Measurements from ENCODE around the gene DNAJA4. TPM values are rescaled to one million over a fixed set of nuclear protein-coding genes. Genes with fewer than 3 reads are reported as not detected.

DNAJA4 gene
- total RNA-seq, result 32.1 TPM

GRCh38 chr15:78264304-78265136 lies at the start of gene DNAJA4:
Gene DNAJA4, plus strand, starts transcription at chr15:78264562. Its CDS starts 202 bp downstream, at chr15:78264764.

DNA sequence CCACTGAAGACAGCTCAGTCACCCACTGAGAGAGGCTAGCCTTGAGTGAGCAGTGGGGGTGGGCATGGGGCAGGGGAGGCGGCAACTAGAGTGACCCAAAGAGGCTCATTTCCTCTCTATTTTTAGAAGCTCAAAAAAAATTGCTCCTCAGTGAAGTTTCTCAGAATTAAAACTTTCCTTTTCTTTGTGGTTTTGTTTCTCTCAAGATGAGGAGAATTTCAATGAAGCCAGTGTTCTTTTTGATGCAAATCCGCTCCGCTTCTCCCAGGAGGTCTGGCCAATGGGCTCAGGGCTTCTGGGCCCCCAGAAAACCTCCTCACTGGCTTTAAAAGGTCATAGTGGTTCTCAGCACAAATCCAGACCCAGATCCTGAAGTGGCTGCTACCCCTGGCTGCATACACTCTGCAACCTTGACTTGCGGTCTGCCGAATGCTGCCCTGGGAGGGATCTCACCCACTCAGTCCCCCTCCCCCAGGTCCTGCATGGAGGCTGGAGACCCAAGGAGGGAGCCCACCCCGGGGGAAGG lies 29.8 kb upstream of the DNAJA4 start, which contains the start of gene ACSBG1:
Gene ACSBG1, minus strand, starts transcription at position 51 of the 526 bp plus-strand sequence. CDS start 64 bp downstream, outside the sequence.

DNA sequence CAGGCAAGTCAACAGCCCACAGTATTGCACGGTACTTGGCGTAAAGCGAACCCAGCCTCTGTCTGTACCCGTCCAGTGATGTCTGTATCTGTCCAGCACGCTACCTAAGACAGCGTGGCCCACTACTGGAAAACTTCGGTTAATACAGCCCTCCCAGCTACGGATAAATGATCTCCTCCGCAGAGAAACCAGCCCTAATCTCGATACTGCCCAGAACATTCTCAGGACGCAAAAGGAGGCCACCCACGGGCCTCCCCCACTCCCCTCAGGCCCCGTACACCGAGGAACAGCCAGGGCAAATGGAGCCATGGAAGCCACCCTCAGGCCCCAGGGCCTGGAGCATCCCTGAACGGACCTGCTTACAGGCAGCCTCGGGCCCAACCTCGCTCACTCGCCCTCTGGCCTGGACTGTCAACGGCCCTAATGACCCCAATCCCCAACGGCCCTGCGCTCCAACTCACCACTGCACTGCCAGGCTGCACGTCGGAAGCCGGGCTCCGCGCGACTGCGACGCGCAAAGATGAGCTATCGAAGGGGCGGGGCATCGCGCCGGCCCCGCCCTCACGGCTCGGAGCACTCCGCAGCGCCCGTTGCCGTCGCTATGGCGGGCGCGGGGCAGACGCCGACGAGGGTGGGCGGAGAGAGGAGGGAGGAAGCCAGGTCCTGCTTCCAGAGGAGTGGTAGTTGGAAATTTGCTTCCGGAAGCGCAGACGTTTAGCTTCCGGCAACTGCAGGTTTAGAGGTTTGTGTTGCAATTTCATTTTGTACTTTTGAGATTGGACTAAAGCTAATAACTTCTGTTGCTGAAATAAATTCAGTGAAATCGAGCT lies 35.0 kb downstream of the DNAJA4 start, which contains the start of gene SKIC8:
Gene SKIC8, minus strand, starts transcription at position 509 of the 830 bp plus-strand sequence. CDS start 3,923 bp downstream, outside the sequence.

Small RNA genes lying within 50 kb of the gene (small RNA-seq; reads per million reads assigned to genes)
- gene AC090607.5 (ENCODE audit: low replicate concordance), result not detected

Other genes starting within 250 kb of the DNAJA4 start
- 39.1 TPM for gene TBC1D2B, start 186.9 kb upstream of the DNAJA4 start, total RNA-seq
- gene SH2D7, start 172.0 kb upstream of the DNAJA4 start, total RNA-seq, result not detected
- 14.0 TPM for gene CIB2, start 133.1 kb upstream of the DNAJA4 start, total RNA-seq
- gene IDH3A, start 115.2 kb upstream of the DNAJA4 start, total RNA-seq, result 32.4 TPM
- 1.4 TPM for gene ACSBG1, start 30.0 kb upstream of the DNAJA4 start, total RNA-seq
- 57.4 TPM for gene SKIC8, start 35.0 kb downstream of the DNAJA4 start, total RNA-seq
- gene CRABP1, start 75.8 kb downstream of the DNAJA4 start, total RNA-seq, result 13.6 TPM
- gene IREB2, start 173.7 kb downstream of the DNAJA4 start, total RNA-seq, result 66.9 TPM
- gene HYKK, start 243.0 kb downstream of the DNAJA4 start, total RNA-seq, result 8.8 TPM

Data from metanephros (tissue), 2 donors.